Ectodermal cell (in vitro differentiated cells): ENCODE measurements around the gene EIF2B2.

Experiments
- H3K27ac ChIP-seq: 2 replicates; pipeline ENCODE4 v1.7.0; 2013; ENCODE audit warnings: mild to moderate bottlenecking, low read depth, low read length; ENCODE audit not compliant: insufficient read depth, poor library complexity, severe bottlenecking
- H3K27me3 ChIP-seq: 2 replicates; pipeline ENCODE4 v1.7.0; 2013; ENCODE audit warnings: mild to moderate bottlenecking, low read length; ENCODE audit not compliant: insufficient read depth, control insufficient read depth, poor library complexity, severe bottlenecking
- H3K36me3 ChIP-seq: one replicate; pipeline ENCODE4 v1.7.0; 2013; ENCODE audit warnings: low read length; ENCODE audit not compliant: control insufficient read depth, insufficient read depth
- H3K4me1 ChIP-seq: one replicate; pipeline ENCODE4 v1.7.0; 2013; ENCODE audit warnings: low read length; ENCODE audit not compliant: control insufficient read depth, insufficient read depth
- H3K4me3 ChIP-seq: 2 replicates; pipeline ENCODE4 v1.7.0; 2013; ENCODE audit warnings: low read depth, low read length, control low read depth; ENCODE audit not compliant: insufficient read depth
- H3K9me3 ChIP-seq: 2 replicates; pipeline ENCODE4 v1.7.0; 2013; ENCODE audit warnings: mild to moderate bottlenecking, low read length, moderate library complexity; ENCODE audit not compliant: control insufficient read depth
- WGBS, 2 experiments: methylation state at CpG; one replicate each; pipeline ENCODE4 v1.1.7; 2013; ENCODE audit warnings: missing lambda C conversion rate in 2 of 2; 5-methylcytosine and 5-hydroxymethylcytosine counted together

The EIF2B2 gene

DNA sequence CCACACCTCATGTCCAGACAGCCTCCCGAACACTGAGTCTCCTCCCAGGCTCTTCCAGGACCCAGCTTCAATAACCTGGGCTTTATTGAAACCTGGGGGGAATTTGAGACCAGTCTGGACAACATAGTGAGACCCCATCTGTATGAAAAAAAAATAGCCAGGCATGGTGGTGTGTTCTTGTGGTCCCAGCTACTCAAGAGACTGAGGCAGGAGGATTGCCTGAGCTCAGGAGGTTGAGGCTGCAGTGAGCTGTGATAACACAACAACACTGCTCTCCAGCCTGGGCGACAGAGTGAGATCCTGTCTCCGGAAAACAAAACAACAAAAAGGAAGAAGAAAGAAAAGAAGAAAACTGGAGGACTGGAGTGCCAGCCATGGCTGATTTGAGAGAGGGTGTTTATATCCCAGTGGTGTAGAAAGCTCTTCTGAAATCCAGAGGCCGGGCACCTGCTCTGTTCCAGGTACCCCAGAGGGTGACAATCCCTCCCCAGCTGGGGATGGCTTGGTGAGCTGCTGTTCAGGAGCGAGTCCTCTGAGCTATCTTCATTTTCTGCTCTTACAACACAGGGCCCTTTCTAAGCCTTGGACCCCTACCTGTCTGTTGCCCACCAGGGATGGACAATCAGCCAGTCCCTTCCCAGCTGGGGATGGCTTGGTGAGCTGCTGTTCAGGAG lies 41.3 kb upstream of the EIF2B2 start:
- 87 to 90% methylated on average over 5 of the region's 5 CpGs for WGBS, 2 experiments
- H3K36me3 ChIP-seq = no peaks in the 10 kb centered on the region
- no peak overlapping the region for H3K4me3 ChIP-seq
- H3K27ac ChIP-seq = no peak overlapping the region
- H3K9me3 ChIP-seq = no peaks in the 10 kb centered on the region
- peaks cover 13% of the 10 kb centered on the region for H3K4me1 ChIP-seq
- H3K27me3 ChIP-seq = peaks cover under 1% of the 10 kb centered on the region

DNA sequence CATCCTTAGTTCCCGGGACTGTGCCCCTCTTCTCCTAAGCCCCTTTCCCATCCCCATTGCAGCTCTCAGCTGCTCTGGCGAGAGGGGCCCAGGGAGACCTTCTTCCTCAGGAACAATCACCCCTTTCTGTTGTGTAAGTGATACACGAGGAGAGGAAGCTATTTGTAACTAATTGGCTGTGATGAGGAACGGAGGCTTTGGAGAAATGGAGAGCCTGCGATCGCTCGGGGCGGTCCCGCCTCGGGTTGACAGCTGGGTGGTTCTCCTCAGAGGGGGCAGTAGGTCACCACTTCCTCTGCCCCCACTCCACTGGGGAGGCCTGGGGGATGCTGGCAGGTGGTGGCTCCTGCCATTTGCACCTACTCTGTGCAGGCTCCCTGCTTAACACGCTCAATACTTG lies 40.7 kb upstream of the EIF2B2 start:
- Histone ChIP-seq H3K36me3 (no peaks in the 10 kb centered on the region), H3K4me1 (peaks cover 10% of the 10 kb centered on the region), H3K27me3 (no peaks in the 10 kb centered on the region), H3K27ac (no peak overlapping the region), H3K9me3 (no peaks in the 10 kb centered on the region), H3K4me3 (no peak overlapping the region)
- 83 to 86% methylated on average over 11 of the region's 11 CpGs for WGBS, 2 experiments

DNA sequence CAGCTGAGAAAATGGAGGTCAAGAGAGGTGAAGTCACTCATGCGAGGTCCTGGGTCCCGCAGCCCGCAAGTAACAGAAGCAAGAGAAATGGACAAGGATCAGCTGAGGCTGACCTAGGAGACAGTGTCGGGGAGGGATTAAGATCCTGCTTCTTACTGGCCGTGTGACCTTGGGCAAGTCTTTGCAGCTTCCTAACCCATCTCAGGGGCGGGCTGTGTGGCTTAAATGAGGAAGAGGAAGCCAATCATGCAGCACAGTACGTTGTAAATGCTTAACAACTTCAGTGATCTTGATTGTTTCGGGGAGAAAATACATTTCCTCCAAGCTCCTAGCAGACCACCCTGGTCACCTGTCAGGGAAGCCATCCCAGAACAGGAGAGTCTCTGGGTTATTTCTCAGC lies 40.2 kb upstream of the EIF2B2 start:
- WGBS, 2 experiments = 92 to 93% methylated on average over 8 of the region's 8 CpGs
- Histone ChIP-seq H3K36me3 (no peaks in the 10 kb centered on the region), H3K27ac (no peak overlapping the region), H3K27me3 (no peaks in the 10 kb centered on the region), H3K9me3 (no peaks in the 10 kb centered on the region), H3K4me1 (peaks cover 10% of the 10 kb centered on the region), H3K4me3 (no peak overlapping the region)

DNA sequence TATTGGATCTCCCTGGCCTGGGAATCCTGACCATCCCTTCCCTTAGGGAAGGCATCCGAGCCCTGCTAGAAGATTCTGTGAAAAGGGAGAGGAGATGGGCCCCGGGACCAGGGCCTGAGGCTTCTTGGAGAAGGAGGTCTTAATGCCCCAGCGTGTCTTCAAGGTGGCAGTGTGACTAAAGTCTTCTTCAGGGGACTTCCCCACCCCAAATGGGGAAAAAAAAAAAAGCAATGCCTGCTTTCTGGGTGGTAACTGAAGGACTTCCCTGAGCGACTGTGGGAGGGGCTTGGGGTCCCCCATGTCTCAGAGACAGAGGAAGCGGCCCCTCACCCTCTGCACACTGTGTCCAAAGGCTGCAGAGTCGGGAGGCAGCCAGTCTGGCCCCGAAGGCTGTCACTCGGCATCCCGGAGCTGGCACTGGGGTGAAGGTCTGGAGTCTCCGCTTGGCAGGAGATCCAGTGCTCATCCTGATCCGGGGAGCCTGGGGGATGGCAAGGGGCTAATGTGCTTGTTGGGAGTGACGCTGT lies 39.5 kb upstream of the EIF2B2 start:
- Histone ChIP-seq H3K9me3 (no peaks in the 10 kb centered on the region), H3K27ac (no peak overlapping the region), H3K36me3 (no peaks in the 10 kb centered on the region), H3K27me3 (no peaks in the 10 kb centered on the region), H3K4me3 (no peak overlapping the region), H3K4me1 (peaks cover 10% of the 10 kb centered on the region)
- 89 to 91% methylated on average over 12 of the region's 12 CpGs for WGBS, 2 experiments

DNA sequence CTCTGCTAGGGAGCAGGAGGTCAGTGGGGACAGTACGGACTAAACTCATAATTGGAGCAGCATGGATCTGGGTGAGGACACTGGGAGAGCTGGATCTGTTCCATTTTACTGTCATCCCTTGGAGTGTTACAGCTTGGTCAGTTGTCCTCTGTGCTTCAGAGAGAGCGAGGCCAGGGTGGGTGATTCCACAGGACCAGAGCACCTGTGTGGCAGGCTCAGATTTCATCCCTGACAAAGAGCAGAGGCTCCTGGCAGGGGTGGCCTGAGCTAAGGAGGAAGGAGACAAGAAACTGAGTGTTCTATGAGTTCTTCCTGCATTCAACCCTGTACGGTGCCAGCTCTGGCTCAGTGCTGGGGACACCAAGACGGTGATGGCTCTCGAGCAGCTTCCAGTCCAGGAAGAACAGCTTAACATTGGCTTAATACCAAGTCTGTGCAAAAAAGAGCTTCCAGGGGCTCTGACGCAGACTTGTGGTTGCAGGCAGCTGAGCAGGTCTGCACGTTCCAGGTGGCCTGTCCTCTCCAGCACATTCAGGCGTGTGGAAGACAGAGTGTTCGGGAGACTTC lies 38.9 kb upstream of the EIF2B2 start:
- Histone ChIP-seq H3K36me3 (no peaks in the 10 kb centered on the region), H3K27me3 (no peaks in the 10 kb centered on the region), H3K27ac (no peak overlapping the region), H3K4me3 (no peak overlapping the region), H3K4me1 (peaks cover 10% of the 10 kb centered on the region), H3K9me3 (no peaks in the 10 kb centered on the region)
- 86 to 87% methylated on average over 9 of the region's 9 CpGs for WGBS, 2 experiments

DNA sequence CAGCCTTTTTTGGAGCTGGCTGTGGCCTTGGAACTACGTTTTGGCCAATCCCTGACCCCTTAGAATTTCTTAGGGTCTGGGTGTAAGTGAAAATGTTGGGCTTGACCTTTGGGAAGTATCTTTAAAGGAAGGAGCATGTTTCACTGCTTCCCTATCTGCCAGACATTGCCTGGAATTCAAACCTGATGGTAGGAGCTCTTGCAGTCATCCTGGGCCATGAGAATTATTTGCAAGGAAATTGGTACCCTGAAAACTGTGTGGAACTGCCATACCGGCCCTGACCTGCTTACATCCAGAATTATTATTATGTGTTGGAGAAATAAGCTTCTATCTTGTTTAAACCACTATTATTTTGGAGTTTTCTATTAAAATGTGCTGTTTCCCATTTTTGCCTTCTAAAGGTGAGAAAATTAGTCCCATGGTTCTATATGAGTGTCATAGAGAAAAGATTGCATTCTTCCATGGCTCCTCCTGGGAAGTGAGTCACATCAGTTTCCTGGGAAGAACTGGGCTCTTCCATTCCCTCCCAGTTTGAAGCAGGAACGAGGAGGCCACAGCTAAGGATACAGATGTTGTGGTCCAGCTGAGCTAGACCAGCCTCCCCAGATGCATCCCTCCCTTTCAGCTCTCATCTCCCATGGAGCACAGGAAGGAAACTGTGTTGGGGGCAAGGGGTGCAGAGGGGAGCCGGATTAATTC lies 37.8 kb upstream of the EIF2B2 start:
- Histone ChIP-seq H3K4me3 (no peak overlapping the region), H3K4me1 (peaks cover 10% of the 10 kb centered on the region), H3K27ac (no peak overlapping the region), H3K27me3 (no peaks in the 10 kb centered on the region), H3K36me3 (no peaks in the 10 kb centered on the region), H3K9me3 (no peaks in the 10 kb centered on the region)
- 91 to 93% methylated on average over 4 of the region's 4 CpGs for WGBS, 2 experiments

DNA sequence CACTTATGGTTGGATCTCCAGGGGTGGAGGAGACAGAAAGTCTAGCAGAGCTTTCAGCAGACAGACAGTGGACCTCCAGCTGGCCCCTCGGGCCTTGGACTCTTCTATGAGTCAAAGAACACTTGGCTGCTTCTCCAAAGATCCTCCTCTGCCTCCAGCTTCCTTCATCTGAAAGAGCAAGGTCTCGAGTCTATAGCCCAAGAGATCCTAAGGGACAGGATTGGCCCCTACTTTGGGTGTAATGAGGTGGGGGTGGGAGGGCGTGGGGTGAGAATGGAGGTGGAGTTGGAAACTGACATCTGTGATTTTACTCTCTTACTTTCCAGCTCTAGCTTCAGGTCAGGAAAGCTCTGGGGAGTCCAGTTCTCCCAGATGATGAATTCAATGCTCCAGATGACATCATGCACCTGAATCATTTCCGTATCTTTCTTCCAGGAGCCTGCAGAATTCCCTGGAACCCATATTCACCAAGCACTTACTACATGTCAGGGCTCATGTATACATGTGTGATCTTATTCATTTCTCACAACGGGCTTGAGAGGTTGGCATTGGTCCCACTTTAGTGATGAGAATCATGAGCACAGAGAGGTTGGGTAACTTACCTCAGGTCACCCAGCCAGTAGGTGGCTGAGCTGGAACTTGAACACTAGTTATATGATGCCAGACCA lies 37.1 kb upstream of the EIF2B2 start:
- Histone ChIP-seq H3K4me1 (peaks cover 10% of the 10 kb centered on the region), H3K4me3 (no peak overlapping the region), H3K27ac (no peak overlapping the region), H3K36me3 (no peaks in the 10 kb centered on the region), H3K27me3 (no peaks in the 10 kb centered on the region), H3K9me3 (no peaks in the 10 kb centered on the region)
- WGBS, 2 experiments = 89 to 92% methylated on average over 5 of the region's 5 CpGs

DNA sequence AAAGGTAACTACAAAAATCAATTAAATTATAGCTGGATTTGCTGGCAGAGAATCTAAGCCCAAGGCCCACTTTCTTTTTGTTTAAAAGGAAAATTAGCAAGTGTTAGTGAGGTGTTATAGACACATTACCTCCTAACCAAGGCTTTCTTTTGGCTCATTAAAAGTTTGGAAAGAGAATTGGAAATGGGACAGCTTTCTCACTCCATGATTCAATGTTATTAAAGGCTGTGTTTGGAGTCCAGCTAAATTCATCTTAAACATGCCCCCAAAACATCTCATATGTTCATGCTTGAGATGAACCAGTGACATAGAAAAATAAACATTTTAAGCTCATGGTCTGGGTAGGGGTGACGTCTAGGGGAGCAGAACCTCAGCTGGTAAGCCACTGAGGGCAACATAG lies 33.9 kb upstream of the EIF2B2 start:
- peaks cover 12% of the 10 kb centered on the region for H3K4me1 ChIP-seq
- H3K27me3 ChIP-seq = no peaks in the 10 kb centered on the region
- 88 to 94% methylated on average over 1 of the region's 1 CpG for WGBS, 2 experiments
- H3K4me3 ChIP-seq = no peak overlapping the region
- no peaks in the 10 kb centered on the region for H3K36me3 ChIP-seq
- no peak overlapping the region for H3K27ac ChIP-seq
- H3K9me3 ChIP-seq = no peaks in the 10 kb centered on the region

DNA sequence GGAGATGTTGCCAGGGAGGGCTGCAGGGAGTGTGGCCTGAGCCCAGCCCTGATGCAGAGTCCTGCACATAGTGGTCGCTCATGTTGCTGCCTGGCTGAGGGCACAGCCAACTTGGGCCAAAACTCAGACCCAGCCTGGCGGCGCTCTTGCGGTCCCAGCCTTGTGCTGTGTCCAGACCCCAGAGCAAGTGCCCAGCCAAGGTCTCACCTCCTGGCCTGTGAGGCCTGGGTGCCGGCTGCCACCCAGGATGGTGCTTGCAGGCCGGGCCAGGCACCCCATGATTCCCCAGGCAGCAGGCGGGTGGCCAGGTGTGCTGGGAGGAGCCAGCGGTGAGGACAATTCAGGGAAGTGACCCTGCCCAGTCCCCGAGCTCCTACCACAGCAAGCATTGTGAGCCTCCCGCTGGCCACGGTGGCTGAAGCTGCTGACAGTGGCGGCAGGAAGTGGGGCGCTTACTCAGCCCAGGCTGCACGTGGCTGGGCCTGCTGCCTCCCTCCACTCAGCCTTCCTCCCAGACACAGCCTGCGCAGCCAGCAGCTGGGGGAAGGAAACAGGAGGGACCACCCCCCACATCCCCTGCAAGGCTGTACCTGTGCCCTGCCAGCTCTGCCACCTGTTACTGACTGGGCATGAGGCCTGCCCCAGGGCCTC lies 29.6 kb upstream of the EIF2B2 start:
- H3K27me3 ChIP-seq = peaks cover 10% of the 10 kb centered on the region
- WGBS, 2 experiments = 87% methylated on average over 15 of the region's 15 CpGs
- no peaks in the 10 kb centered on the region for H3K9me3 ChIP-seq
- H3K36me3 ChIP-seq = no peaks in the 10 kb centered on the region
- H3K4me1 ChIP-seq = peaks cover 28% of the 10 kb centered on the region
- no peak overlapping the region for H3K4me3 ChIP-seq
- no peak overlapping the region for H3K27ac ChIP-seq
